A172 (cell line): Measurements from ENCODE around the gene CSNK2A2. TPM values are rescaled to one million over a fixed set of nuclear protein-coding genes. Genes with fewer than 3 reads are reported as not detected.

ENCODE experiments used
- DNase-seq: peaks from one replicate; pipeline ENCODE4 v3.0.0-alpha.2; 2015; ENCODE audit warnings: low spot score
- total RNA-seq: library from RNA; depleted of rRNA; stranded (reverse); fragments of >200 nt; shearing (Covaris generic); gene quantifications from 2 replicates; pipeline ENCODE4 v1.2.3, GENCODE V29; 2014; rRNA removed

CSNK2A2 gene
- total RNA-seq: 10.1 and 13.7 TPM in 2 replicates

DNA sequence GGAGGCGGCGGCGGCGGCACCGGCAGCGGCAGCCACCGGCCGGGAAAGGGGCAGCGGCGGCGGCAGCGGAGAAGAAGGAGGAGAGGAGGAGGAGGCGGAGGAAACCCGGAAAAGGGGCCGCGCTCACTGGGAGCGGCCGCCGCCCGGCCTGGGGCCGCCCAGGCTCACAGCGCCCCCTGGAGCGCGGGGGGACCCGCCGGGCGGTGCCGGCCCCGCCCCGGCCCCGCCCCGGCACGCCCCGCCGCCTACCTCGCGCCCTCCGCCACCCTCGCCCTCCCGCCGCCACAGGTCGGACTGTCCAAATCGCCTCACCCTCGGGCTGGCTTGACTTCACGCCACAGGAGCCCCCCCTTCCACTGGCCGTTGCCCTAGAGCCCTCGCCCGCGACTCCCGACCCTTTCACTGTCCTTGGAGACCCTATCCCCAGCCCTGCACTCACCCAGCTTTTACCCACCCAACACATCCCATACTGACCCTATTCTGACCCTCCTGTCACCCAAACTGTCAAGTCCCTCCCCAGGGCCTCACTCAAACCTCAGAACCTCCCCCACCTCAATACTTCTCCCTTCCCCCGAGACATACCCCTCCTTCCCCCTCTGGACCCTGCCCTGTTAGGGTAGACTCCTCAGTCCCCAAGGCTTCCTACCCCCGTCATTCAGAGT lies at the start of gene CSNK2A2:
CSNK2A2 (minus strand) TSS at position 85 of the 662 bp plus-strand sequence. CDS start 370 bp downstream, outside the sequence.
- DNase-seq: peak; percentile 65

DNA sequence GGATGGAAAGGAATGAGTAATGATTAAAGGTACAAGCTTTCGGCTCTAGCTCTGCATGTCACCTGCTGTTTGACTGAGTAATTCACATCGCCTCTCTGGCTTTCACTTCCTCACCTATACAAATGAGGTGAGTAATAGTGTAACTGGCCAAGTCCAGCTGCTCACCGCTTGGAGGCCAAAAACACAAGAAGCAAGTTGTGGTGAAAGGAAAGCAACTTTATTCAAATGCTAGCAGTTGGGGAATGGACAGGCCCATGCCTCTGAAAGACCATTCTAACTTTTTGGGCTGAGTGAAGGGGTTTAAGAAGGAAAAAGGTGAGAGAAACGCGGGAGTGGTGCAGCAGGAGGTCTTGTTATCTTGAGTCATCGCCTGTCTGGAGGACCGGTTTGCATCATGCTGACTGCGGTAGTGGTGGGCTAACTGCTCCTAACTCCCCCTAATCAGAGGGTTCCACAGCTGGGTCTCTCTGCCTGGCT lies 45.7 kb upstream of the CSNK2A2 start:
- DNase-seq: no peak

DNA sequence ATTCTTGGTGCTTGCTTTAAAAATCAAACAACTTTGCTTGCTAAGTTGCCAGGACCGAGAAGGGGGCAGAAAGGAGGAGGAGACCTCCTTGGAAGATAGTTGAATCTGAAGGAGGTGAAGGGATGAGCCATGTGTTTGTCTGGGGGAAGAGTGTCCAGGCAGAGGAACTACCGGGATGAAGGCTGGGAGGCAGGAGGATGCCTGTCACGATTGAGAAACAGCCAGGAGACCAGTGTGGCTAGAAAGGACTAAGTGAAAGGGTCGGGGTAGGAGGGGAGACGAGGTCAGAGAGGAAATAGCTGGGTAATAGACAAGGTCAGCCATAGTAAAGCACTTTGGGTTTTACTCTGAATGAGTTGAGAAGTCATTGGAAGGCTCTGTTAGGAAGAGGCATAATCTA lies 38.9 kb upstream of the CSNK2A2 start:
- no peak for DNase-seq

DNA sequence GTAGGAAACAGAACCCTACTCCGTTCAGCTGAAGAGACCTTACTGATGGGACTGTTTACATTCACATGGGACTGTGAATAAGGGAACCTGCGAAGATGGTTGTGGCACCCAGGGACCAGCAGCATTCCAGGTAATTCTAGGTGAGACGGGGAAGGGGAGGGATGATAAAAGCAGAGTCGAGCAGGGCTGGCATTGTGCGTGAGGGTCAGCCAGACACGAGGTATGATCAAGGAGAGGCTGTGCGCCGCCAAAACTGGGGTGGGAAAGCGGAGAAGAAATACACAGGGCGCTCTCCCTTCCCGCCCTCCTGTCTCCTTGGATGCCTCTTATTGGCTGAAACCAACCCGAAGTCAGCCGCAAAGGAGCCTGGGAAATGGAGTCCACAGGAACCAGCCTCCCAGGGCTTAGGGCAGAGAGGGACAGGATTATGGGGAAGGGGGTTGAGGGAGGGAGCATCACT lies 38.4 kb upstream of the CSNK2A2 start:
- DNase-seq: peak; percentile 54

DNA sequence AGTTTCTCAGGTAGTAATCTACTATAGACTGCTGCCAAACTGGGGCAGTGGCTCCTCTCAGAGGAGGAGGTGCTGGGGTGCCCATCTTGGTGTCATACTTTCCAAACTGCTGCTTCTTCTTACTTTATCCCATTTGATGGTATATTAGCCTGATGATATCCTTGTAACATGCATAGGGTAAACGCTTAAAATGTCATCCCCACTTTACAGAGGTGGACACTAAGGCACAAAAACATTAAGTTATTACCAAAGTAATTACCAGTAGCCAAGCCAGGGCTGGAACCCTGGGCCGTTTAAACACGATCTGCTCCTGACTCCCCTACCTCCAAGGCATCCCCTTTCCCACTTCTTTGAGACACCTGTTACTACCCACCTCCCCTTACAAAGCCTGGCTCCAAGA lies 37.8 kb upstream of the CSNK2A2 start:
- DNase-seq: no peak

DNA sequence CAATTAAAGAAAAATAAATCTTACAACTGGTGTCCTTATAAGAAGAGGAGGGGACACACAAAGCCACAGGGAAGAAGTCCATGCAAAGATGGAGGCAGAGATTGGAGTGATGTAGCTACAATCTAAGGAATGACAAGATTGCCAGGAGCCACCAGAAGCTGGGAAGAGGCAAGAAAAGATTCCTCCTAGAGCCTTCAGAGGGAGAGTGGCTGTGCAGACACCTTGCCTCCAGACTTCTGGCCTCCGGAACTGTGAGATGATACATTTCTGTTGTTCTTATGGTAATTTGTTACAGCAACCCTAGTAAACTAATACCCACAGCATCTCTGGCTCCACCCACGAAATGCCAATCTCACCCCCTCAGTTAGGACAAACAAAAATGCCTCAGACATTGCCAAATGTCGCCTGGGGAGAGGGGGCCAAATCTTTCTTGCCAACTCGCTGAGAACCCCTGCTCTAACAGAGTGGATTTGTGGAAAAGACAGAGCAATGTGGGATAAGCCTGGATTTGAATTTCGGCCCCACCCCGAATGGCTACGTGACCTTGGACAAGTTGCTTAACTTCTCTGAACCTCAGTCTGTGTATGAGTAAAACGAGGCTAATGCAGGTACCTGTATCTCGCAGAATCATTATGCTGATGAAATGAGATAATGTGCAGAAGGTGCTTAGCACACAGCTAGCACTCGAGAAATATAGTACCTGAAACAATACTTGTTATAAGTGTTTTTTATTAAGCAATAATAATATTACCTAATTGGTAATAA lies 37.1 kb upstream of the CSNK2A2 start:
- DNase-seq: no peak

DNA sequence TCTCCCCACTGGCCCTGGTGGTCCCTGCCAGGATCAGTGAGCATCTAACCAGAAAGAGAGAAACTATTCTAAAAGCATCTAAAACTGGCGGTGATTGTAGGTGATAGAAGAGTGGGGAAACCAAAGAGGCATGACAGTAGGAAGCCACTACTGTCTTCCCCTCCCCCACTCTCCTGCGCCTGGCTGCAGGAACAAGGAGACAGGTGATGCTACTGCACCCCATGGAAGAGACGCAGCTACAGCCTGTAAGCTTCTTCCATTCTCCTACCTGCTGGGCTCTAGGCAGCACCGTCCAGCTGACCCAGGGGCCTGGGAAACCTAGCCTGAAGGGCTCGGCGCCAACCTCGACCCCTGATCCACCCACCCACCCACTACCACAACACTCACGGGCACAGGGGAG lies 32.4 kb upstream of the CSNK2A2 start:
- DNase-seq: no peak

DNA sequence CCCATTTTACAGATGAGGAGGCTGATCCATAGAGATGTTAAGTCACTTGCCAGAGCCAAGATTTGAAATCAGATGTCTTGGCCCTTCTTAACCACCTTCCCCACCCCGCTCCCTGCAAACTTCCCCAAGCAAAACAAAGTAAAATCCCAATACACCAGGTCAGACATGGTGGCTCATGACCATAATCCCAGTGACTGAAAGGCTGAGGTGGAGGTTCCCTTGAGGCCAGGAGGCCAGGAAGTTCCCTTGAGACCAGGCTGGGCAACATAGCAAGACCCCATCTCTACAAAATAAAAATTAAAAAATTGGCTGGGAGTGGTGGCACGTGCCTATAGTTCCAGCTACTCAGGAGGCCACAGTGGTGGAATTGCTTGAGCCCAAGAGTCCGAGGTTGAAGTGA lies 28.9 kb upstream of the CSNK2A2 start:
- DNase-seq: no peak

DNA sequence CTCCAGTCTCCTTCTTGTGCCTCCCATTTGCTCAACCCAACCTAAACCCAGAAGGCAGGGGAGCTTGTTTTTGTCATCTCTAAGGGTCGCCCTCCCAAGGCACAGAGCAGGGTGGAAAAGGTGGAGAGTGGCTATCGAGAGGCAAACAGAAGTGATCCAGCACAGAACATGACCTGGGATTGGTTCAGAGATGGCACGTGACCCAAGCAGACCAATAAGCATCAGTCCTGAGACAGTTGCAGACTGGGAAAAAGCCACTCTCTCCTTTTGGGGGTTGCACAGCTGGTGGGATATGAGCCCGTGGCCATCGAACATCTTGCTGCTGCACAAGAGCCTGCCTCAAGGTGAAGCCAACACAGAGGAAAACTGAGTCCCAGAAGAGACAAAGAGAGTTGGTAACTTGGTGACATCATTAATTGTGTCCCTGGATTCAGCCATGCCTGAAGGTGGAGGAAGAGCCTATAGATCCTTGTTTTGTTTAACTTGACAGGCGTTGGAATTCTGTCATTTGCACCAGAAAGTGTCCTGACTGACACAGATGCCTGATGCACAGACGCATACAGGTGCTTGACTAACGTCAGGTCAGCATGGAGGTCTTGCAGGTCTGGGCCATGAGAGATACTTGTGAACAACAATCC lies 28.2 kb upstream of the CSNK2A2 start:
- DNase-seq: no peak

DNA sequence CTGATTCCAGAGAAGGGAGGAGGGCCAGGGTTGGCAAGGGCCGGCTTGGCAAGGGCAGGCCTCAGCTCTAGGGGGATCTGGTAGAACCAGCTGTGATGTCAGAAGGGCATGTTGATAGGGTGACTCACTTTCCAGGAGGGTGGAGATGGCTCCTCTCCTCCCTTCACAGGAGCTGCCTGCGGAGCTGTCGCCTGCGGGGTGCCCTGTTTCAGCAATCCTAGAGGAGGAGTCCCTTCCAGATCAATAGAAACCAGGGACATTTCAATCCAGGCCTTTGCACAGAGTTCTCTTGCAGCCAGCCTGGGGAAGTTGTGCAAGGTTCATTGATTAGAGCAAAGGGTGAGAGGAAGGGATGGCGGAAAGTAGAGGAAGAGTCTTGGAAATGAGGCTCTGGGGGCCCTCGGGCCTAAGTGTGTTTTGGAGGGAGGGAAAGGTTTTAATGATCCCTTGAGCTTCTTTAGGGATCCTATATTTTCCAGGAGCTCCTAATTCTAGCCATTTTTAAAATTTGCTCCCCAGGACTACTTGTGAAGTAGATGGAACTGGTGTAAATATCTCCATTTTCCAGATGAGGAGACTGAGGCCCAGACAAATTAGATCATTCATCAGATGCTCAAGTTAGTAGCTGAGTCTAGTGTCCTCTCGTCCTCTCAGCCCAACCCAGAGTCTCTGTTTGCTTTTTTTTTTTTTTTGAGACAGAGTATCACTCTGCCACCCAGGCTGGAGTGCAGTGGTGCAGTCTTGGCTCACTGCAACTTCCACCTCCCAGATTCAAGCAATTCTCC lies 24.8 kb upstream of the CSNK2A2 start:
- peak; percentile 70 for DNase-seq

DNA sequence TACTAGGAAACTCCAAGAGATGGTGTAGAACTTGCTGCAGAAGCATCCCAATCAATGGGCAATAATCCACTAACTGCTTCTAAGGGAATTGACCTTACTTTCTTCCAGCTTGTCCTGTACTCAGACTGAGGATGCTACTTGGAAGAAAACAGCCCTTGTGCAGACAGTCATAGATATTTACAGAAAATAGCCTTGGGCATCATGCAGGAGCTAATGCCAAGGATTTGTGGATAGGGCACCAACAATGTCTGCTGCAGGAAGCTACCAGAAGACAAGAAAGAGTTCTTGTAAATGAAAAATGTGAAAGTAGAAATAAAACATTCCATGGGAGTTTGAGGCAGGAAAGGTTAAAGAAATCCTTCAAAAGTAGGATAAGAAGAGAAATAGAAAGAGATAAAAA lies 21.5 kb upstream of the CSNK2A2 start:
- DNase-seq: no peak

DNA sequence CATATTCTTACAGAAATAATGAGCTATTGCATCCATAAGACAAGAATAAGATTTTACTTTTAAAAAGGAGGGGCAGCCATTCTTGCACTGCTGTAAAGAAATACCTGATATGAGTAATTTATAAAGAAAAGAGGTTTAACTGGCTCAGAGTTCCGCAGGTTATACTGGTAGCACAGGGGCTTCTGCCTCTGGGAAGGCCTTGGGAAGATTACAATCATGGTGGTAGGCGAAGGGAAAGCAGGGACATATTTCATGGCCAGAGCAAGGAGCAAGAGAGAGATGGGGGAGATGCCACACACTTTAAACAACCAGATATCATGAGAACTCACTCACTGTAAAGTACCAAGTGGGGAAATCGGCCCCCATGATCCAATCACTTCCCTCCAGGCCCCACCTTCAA lies 20.9 kb upstream of the CSNK2A2 start:
- DNase-seq: no peak

DNA sequence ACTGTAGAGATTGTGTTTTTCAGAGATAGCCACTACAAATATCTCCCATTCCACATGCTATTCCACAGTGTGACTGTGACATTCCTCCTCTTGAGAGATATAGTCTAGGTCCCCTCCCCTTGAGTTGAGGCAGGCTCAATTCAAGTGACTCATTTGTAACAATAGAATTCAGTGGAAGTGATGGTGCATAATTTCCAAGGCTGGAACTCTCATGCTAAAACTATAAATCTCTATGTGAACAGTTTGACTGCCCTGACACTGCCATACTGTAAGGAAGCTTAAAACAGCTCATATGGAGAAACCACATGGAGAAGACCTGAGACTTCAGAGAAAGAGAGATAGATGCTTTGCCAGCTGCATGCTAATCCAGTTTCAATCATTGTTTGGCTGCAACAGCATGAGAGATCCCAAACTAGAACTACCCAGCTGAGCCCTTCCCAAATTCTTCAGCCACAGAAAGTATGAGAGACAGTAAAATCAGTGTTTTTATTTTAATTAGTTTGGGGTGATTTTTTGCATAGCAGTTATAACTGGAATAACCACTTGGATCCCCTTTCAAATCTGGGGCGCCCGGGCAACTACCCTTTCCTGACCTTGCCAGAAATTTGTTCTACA lies 19.5 kb upstream of the CSNK2A2 start:
- DNase-seq: peak; percentile 38

DNA sequence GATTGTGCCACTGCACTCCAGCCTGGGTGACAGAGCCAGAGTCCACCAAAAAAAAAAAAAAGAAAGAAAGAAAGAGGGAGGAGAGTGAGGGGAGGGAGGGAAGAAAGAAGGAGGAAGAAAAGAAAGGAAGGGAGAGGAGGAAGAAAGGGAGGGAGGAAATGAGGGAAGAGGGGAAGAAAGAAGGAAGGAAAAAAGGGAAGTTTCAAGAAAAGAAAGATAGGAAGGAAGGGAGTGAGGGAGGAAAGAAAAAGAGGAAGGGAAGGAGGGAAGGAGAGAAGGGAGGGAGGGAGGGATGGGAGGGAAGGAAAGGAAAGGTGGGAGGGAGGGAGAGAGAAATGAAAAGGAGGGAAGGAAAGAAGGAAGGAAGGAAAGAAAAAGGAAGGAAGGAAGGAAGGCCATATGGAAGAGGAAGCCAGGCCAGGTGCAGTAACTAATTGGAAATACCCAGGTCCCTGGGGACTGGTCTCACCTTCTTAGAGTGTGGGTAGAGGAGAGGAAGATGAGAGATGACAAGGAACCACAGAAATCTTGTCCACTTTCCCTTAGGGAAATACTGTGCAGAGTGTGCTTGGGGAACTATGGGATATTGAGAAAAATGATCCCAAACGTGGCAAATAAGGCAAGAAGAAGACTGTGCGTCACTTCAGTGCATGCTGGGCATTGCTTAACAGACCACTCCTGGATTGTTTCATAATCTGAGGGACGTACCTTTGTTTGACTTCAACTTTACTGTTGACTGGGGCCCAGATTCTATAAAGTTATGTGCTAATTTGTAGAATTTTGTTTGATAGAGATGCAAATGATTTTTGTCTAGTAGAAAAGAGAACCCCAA lies 15.1 kb upstream of the CSNK2A2 start:
- DNase-seq: no peak

DNA sequence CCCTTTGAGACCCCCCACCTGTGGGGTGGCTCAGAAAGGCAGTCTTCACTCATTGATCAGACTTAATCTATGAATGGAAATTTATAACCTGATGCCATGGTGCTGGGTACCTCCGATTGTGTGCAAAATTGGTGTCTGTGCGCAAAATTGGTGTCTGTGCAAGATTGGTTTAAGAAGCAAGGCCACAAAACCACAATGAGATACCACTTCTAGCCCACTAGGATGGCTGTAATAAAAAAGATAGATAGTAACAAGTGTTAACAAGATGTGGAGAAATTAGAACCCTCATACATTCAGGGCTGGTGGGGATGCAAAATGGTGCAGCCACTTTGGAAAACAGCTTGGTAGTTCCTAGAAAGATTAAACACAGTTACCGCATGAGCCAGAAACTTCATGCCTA lies 13.9 kb upstream of the CSNK2A2 start:
- no peak for DNase-seq

DNA sequence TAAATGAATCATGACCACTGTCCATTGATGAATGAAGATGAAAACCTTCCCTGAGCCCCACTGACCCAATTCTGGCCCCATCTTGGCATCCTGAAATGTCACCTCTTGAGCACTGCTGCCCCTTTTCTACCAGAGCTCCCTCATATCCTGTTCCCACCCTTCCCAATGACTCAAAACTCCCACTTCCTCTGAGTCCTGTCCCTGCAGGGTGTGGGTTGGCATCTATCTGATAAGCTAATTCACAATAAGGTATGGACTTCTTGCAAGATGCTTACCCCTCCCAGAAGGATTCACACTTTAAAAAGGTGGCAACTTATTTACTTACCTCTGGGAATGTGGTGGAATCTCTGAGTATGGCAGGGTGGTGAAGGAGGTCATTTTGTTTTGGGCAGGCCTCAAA lies 13.3 kb upstream of the CSNK2A2 start:
- peak; percentile 47 for DNase-seq

DNA sequence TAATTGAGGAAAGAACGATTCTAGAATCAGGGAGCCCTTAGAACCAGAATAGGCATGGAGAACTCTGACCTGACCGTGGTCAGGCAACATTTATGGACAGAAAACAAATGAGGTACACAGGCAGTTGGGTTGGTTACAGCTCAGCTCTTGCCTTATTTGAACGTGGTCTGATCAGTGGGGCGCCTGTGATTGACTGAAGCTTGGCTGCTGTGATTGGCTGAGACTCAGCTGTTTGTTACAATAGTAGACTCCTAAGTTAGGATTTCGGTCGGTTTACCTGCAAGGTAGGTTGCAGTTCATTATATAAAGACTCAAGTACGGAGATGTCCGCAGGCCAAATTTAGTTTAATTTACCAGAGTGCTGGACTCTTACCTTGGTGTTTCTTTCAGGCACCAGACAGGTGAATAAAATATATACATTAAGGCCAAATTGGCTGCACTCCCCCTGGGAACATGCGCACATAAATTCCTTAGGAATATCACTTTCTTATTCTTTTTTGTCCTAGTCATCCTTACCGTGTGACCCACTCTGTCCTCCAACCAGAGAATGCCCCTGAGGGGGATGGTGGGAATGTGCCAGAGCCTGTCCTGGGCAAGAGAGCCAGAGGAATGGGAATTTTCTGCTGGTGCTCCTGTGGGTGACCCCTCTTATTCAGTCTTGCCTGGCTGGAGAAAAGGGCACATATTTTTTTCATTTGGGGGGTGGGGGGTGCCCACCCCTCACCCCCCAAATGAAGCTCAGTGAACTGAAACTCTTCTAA lies 7.5 kb upstream of the CSNK2A2 start:
- DNase-seq: no peak

DNA sequence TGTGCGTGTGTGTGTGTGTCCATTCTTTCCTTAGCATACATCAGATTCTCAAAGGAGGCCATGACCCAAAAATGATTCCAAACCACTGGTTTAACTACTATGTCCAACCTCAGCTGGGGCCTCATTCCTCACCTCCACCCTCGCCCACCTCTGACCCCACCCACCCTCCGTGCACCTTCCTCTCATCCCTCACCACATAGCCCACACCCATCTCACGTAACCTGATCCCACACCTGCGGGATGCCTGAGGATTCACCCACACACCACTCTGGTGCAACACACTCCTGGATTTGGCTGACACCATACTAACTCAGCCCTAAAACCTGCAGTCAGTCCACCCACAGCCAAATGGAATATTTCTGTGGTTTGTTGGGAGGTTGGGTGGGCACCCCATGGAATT lies 3.3 kb upstream of the CSNK2A2 start:
- no peak for DNase-seq

DNA sequence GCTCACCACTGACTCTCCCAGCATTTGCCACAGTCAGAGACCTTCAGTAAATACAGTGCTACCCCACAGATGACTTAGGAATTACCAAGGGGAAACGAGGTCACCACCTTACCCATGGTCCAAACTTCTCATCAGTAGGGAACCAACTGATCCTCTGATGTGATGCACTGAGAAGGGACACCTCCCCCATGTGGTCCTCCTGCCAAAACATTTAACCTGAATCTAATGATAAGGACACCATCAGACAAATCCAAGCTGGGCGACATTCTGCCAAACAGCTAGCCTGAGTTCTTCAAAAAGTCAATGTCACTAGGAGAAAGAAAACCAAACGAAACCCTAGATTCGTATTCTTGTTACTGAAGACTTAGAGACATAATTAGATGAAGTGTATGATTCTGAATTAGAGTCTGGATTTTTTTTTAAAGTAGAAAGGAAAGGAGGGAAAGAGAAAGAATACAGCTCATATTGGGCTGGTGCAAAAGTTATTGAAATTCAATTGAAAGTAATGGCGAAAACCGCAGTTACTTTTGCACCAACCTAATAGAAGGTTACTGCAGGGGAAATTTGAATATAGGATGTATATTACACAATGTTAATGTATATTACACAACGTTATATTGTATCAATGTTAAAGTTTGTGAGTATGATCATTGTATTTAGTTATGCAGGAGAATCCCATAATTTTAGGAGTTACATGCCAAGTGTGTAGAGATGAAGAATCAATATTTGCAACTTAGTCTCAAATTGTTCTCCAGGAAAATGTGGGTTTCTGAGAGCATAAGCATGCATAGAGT lies 2.3 kb upstream of the CSNK2A2 start:
- no peak for DNase-seq
